Activated CD4-positive, CD25-positive, alpha-beta regulatory T cell treated with anti-CD3 and anti-CD28 coated beads, Interleukin-2, amount 50 U/mL, for 24 hours (primary cell): ENCODE results near the gene CCDC68.

Experiments
- ATAC-seq, 2 donors: fragments of 150-1000 bp; cut with Tn5 transposase; one replicate each; pipeline ENCODE4 v1.10.0; 2021; ENCODE audit warnings: mild to moderate bottlenecking in 1 of 2, moderate library complexity in 1 of 2

Gene CCDC68

GRCh38 chr18:54960197-54960596 is 936 bp upstream of the CCDC68 start:
- no peak for ATAC-seq

- no peak for ATAC-seq
Observed at GRCh38 chr18:54957996-54958395, 1.3 kb downstream of the CCDC68 start.

GRCh38 chr18:54957296-54957832 is 1.9 kb downstream of the CCDC68 start:
- no peak for ATAC-seq

GRCh38 chr18:54956506-54956905 is 2.8 kb downstream of the CCDC68 start:
- no peak for ATAC-seq

- no peak for ATAC-seq
Observed at GRCh38 chr18:54952026-54952425, 7.2 kb downstream of the CCDC68 start.

GRCh38 chr18:54950221-54950620 is 9.0 kb downstream of the CCDC68 start:
- no peak for ATAC-seq

- ATAC-seq, result no peak
Observed at GRCh38 chr18:54949588-54949987, 9.7 kb downstream of the CCDC68 start.

- no peak for ATAC-seq
Observed at GRCh38 chr18:54948350-54948837, 10.9 kb downstream of the CCDC68 start.

- no peak for ATAC-seq
Observed at GRCh38 chr18:54947091-54947490, 12.2 kb downstream of the CCDC68 start.

GRCh38 chr18:54946149-54946581 is 13.1 kb downstream of the CCDC68 start:
- peak; percentile 60 to 69 for ATAC-seq

- ATAC-seq, result no peak
Observed at GRCh38 chr18:54945576-54946125, 13.6 kb downstream of the CCDC68 start.

GRCh38 chr18:54942569-54942968 is 16.7 kb downstream of the CCDC68 start:
- ATAC-seq, result no peak

- no peak for ATAC-seq
Observed at GRCh38 chr18:54942144-54942543, 17.1 kb downstream of the CCDC68 start.

- no peak for ATAC-seq
Observed at GRCh38 chr18:54939361-54939917, 19.8 kb downstream of the CCDC68 start.

- ATAC-seq, result no peak
Observed at GRCh38 chr18:54938506-54938905, 20.8 kb downstream of the CCDC68 start.

- ATAC-seq, result no peak
Observed at GRCh38 chr18:54932472-54932871, 26.8 kb downstream of the CCDC68 start.

GRCh38 chr18:54931152-54931551 is 28.1 kb downstream of the CCDC68 start:
- no peak for ATAC-seq

GRCh38 chr18:54928236-54928635 is 31.0 kb downstream of the CCDC68 start:
- ATAC-seq, result no peak

- no peak for ATAC-seq
Observed at GRCh38 chr18:54926593-54927325, 32.5 kb downstream of the CCDC68 start.

- no peak for ATAC-seq
Observed at GRCh38 chr18:54924948-54925347, 34.3 kb downstream of the CCDC68 start.

- ATAC-seq, result no peak
Observed at GRCh38 chr18:54923339-54923956, 35.8 kb downstream of the CCDC68 start.

GRCh38 chr18:54919412-54919811 is 39.8 kb downstream of the CCDC68 start:
- no peak for ATAC-seq

GRCh38 chr18:54918060-54918459 is 41.2 kb downstream of the CCDC68 start:
- ATAC-seq, result no peak
